RWPE1 (cell line): ENCODE data around the gene TIAM1.

Experiments used
- CTCF ChIA-PET: fragments of 350-600 bp; sonication (Branson Sonifier 250); formaldehyde crosslinking; extraction: SDS; loops from one replicate; lab custom pipeline; 2021; lab: Yijun Ruan, JAX
- POLR2A ChIA-PET: fragments of 400-600 bp; formaldehyde crosslinking; extraction: SDS; loops from one replicate; lab custom pipeline; 2020; ENCODE audit warnings: antibody characterized with exemption; ENCODE audit not compliant: low non-redundant PET; lab: Yijun Ruan, JAX
- DNase-seq: peaks from one replicate; pipeline ENCODE4 v3.0.0; 2012; ENCODE audit warnings: low spot score
- H3K27ac ChIP-seq: fragments of 450-650 bp; 2 replicates; pipeline ENCODE4 v1.5.1; 2017
- TF ChIP-seq, protein P1 (sequence below): fragments of 450-650 bp; conservative IDR thresholded peaks from 2 replicates; pipeline ENCODE4 v1.5.1; 2017; ENCODE audit warnings: low read depth, mild to moderate bottlenecking

The TIAM1 gene

DNA sequence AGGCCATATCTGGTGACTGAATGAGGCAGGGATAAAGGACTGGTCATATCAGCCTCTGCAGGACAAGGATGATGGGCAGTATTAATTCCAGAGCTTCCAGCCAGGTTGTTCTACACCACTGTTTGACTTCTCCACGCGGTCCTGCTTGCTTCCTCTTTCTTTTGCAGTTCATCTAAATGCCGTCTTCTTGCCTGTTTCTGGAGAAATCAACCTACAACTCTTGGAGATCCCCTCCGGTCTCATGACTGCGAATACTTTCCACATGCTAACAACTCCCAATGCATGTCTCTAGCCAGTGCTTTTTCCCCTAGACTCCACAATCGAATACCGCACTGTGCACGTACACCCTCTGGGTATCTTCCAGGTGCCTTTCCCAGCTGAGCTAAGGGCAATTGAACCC lies 14.1 kb upstream of the TIAM1 start:
- TF ChIP-seq, protein P1, sequence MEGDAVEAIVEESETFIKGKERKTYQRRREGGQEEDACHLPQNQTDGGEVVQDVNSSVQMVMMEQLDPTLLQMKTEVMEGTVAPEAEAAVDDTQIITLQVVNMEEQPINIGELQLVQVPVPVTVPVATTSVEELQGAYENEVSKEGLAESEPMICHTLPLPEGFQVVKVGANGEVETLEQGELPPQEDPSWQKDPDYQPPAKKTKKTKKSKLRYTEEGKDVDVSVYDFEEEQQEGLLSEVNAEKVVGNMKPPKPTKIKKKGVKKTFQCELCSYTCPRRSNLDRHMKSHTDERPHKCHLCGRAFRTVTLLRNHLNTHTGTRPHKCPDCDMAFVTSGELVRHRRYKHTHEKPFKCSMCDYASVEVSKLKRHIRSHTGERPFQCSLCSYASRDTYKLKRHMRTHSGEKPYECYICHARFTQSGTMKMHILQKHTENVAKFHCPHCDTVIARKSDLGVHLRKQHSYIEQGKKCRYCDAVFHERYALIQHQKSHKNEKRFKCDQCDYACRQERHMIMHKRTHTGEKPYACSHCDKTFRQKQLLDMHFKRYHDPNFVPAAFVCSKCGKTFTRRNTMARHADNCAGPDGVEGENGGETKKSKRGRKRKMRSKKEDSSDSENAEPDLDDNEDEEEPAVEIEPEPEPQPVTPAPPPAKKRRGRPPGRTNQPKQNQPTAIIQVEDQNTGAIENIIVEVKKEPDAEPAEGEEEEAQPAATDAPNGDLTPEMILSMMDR = no peak
- H3K27ac ChIP-seq = no peak overlapping the region
- no peak for DNase-seq
- ChIA-PET POLR2A (no interaction called here), CTCF (interaction anchor here (0.6 kb wide), 1 partner anchor 10 kb away, joined by 3 read pairs; no protein-coding TSS in a partner anchor)

DNA sequence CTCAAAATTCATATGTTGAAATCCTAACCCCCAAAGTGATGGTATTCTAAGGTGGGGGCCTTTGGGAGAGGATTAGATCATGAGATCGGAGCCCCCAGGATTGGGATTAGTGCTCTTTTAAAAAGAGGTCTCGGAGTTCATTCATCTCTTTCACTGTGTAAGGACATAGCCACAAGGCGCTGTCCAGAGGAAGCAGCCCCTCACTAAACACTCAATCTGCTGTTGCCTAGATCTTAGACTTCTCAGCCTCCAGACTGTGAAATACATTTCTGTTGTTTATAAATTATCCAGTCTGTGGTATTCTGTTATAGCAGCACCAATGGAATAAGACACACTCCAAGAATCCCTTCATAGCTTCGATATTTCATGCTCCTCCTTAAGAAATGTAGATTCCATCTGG lies 12.4 kb upstream of the TIAM1 start:
- TF ChIP-seq, protein P1 = no peak
- CTCF ChIA-PET = no interaction called here
- H3K27ac ChIP-seq = no peak overlapping the region
- DNase-seq = no peak
- POLR2A ChIA-PET = no interaction called here

- TF ChIP-seq, protein P1 = no peak
These were observed 10.8 kb upstream of the TIAM1 start for GRCh38 chr21:31354604-31355443.

GRCh38 chr21:31354122-31354521 lies 10.1 kb upstream of the TIAM1 start:
- ChIA-PET POLR2A (interaction anchor here (0.7 kb wide), 1 partner anchor 205 kb away, joined by 9 read pairs; no protein-coding TSS in a partner anchor), CTCF (no interaction called here)
- DNase-seq = peak; percentile 55
- H3K27ac ChIP-seq = peak overlapping the region; percentile 82
- TF ChIP-seq, protein P1 = no peak

More at GRCh38 chr21:31354604-31355443, 10.8 kb upstream of the TIAM1 start:
- peak; percentile 89 for DNase-seq
- ChIA-PET POLR2A (interaction anchor here (0.7 kb wide), 1 partner anchor 204 kb away, joined by 9 read pairs; no protein-coding TSS in a partner anchor), CTCF (no interaction called here)
- peak overlapping the region; percentile 82 for H3K27ac ChIP-seq

- ChIA-PET CTCF (interaction anchor here (0.7 kb wide), 1 partner anchor 239 kb away, joined by 4 read pairs; no protein-coding TSS in a partner anchor), POLR2A (no interaction called here)
- no peak for DNase-seq
- no peak overlapping the region for H3K27ac ChIP-seq
- TF ChIP-seq, protein P1 = no peak
These were observed 8.8 kb upstream of the TIAM1 start for GRCh38 chr21:31352836-31353235.

DNA sequence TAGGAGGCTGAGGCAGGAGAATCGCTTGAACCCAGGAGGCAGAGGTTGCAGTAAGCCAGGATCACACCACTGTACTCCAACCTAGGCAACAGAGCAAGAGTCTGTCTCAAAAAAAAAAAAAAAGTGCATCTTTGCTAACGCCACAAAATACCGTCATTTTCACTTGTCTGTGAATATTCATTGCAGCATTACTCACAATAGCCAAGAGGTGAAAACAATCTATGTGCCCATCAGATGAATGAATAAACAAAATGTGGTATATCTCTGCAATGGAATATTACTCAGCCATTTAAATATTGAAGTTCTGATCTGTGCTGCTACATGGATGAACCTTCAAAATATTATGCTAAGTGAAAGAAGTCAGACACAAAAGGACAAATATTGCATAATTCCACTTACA lies 7.9 kb upstream of the TIAM1 start:
- ChIA-PET POLR2A (no interaction called here), CTCF (no interaction called here)
- TF ChIP-seq, protein P1 = no peak
- no peak for DNase-seq
- peak overlapping the region; percentile 70 for H3K27ac ChIP-seq
